VCaP (cell line): Measurements from ENCODE around the gene SEPSECS.

Source experiments
- H3K27ac ChIP-seq: fragments of 450-650 bp; 2 replicates; pipeline ENCODE4 v1.5.1; 2017
- CTCF ChIP-seq: fragments of 450-650 bp; conservative IDR thresholded peaks from 2 replicates; pipeline ENCODE4 v1.5.1; 2017; ENCODE audit warnings: mild to moderate bottlenecking, moderate library complexity

The SEPSECS gene

GRCh38 chr4:25076625-25077398, 83.4 kb downstream of the SEPSECS start:
- no peak for TF ChIP-seq CTCF
- no peak overlapping the region for H3K27ac ChIP-seq

GRCh38 chr4:25075851-25076250, 84.4 kb downstream of the SEPSECS start:
- no peak overlapping the region for H3K27ac ChIP-seq
- TF ChIP-seq CTCF = no peak

GRCh38 chr4:25075129-25075528, 85.1 kb downstream of the SEPSECS start:
- H3K27ac ChIP-seq = no peak overlapping the region
- TF ChIP-seq CTCF = no peak

GRCh38 chr4:25070545-25070944, 89.7 kb downstream of the SEPSECS start:
- no peak overlapping the region for H3K27ac ChIP-seq
- TF ChIP-seq CTCF = no peak
